Stimulated activated CD4-positive, alpha-beta T cell treated with anti-CD3 and anti-CD28 coated beads, Interleukin-4, amount 100 ng/mL, for 4 hours (primary cell): ENCODE data around the gene UBR2.
"Not testable (repeated sequence)": the region's sequence is repeated elsewhere in the genome, so short reads cannot be mapped to it uniquely, and the experiment has no call there.

Experiments
- DNase-seq, 2 experiments: peaks; one replicate each; pipeline ENCODE4 v3.0.0-alpha.2; 2020

The UBR2 gene

DNA sequence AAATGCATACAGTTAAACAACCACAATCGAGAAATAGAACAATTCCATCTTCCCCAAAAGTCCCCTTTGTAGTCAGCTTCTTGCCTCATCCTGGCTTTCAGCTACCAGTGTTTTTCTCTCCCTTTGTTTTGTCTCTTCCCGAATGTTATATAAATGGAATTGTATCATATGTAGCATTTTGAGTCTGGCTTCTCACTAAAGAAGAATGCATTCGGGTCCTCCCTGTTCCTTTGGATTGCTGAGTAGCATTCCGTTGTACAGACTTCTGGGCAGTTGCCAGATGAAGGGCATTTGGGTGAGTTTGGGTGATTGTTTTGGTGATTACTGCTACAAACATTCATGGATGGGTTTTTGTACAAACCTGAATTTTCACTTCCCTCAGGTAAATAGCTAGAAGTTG lies 130.8 kb downstream of the UBR2 start:
- no peak for DNase-seq

GRCh38 chr6:42696526-42697267 lies 132.9 kb downstream of the UBR2 start:
- no peak for DNase-seq

GRCh38 chr6:42697268-42697655 lies 133.4 kb downstream of the UBR2 start:
- no peak for DNase-seq

DNA sequence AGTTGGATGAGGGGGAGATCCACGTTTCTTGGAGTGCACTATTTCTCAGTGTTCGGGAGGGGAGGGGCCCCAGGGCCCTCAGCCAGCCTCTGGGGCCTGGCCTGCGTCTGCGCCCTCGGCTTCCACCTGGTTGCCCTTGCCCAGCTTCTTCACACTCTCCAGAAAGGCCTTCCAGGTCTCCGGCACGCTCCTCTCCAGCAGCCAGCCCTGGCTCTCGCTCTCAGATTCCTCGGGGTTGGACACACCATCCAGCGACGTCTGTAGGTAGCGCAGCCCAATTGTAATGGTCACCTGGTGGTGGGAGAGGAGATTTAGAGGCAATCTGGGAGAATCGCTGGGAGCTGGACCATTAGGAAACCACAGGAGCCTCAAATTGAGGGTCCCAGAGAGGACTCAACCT lies 134.4 kb downstream of the UBR2 start:
- no peak for DNase-seq

DNA sequence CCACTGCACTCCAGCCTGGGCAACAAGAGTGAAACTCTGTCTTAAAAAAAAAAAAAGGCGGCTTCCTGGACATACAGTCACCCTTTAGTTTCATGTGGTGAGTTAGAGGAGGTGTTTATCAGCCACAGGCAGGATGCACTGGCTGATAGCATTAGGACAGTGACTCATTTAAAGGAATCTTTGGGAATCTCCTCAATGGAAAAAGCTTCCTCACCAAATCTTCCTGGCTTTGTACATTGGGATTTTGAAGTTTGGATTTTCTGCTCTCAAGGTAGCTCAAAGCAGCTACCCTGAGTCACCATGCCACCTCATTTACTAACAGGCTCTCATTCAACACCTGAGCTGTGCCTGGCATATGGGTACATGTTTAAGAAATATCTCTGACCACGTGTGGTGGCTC lies 138.4 kb downstream of the UBR2 start:
- no peak for DNase-seq

GRCh38 chr6:42702786-42703185 lies 139.0 kb downstream of the UBR2 start:
- not testable (repeated sequence) for DNase-seq

DNA sequence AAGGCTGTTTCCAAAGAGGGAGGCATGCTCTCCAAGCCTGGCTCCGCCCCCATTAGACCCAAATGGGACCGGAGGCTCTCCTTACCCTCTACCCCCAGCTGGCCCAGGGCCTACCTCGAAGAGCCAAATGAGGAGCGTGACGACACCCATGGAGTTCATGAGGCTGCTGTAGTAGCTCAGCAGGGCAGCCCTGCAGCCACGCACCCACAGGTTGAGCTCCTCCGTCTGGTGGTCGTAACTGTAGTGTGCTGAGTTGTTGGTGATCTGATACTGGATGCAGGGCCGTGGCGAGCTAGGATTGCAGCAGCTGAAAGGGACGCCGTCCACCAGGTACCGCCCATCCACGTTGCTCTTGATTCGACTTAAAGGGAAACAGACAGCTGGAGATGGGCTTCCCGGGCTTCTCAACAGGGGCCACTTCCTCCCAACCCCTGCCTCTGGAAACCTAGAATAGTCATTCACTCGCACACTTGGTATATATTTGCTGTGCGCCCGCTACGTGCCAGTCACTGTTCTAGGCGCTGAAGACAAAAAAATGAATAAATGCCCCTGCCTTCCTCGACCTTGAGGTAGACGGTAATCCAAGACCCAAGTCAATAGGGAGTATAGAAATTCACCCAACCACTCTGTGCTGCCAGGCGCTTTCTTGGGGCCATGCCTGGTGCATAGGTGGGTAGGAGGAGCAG lies 140.6 kb downstream of the UBR2 start:
- DNase-seq, result no peak

DNA sequence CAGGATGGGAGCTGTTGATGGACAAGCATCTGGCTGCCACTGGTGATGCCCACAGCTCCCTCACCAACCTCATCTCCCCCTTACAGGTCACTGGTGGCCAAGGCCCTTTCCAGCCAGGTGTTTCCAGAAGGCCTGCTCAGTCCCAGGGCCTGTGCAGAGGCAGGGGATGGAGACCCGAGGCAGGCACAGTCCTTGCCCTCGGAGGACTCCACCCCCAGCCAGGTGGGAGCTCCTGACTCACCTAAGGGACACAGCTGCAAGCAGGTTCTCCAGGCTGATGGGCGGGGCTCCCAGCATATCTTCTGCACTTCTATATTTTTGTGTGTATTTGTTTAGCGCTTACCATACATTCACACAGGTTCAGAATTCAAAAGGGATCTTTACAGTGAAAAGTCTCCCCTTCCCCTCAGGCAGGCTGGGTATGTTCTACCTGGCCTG lies 141.1 kb downstream of the UBR2 start:
- no peak for DNase-seq

DNA sequence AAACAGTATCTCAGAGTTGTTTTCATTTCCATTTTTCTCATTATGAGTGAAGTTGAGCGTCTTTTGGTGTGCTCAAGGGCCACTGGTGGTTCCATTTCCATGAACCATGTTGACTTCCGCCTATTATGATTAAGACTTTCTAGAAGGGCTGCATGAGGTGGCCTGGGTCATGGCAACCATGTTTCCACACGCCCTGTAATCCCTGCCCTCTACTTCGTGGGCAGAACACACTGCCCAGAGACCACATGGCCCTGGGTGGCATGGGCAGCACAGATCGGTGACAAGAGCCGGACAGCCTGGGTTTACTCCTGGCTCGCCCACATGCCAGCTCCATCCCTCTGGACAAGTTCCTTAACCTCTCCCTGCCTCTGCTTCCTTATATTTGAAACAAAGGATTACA lies 143.8 kb downstream of the UBR2 start:
- no peak for DNase-seq

GRCh38 chr6:42708096-42708495 lies 144.3 kb downstream of the UBR2 start:
- no peak for DNase-seq

DNA sequence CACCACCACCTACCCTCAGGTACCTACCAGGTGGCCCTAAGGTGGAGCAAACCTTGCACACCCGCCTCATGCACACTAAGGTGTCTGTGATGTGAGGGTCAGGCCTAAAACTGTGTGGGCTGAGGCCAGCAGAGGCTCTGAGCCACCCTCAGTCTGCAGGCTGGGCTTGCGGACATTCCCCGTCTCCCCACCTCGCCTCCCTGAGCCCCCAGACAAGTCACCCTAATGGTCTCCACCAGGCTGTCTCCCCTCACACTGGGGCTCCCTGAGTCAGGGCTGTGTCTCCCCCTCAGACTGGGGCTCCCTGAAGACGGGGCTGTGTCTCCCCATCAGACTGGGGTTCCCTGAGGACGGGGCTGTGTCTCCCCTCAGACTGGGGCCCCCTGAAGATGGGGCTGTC lies 146.0 kb downstream of the UBR2 start:
- DNase-seq, result no peak

DNA sequence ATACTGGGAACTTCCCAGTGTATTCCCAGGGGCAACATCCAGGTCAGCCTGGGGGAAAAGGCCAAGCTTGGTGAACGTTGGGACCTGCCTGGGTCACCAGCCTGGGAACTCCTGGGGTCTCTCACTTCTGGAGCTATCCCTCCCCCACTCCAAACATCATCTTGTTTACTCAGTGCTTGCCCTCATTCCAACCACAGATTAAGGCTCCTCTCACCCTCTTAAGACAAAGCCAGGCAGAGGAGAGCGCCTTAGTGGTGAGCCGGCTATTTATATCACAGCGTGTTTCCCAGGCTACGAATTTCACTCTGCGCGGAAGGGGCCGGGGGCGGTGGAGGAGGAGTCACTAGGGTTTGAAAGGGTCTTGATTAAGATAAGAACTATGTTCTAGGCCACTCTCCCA lies 146.5 kb downstream of the UBR2 start:
- no peak for DNase-seq

DNA sequence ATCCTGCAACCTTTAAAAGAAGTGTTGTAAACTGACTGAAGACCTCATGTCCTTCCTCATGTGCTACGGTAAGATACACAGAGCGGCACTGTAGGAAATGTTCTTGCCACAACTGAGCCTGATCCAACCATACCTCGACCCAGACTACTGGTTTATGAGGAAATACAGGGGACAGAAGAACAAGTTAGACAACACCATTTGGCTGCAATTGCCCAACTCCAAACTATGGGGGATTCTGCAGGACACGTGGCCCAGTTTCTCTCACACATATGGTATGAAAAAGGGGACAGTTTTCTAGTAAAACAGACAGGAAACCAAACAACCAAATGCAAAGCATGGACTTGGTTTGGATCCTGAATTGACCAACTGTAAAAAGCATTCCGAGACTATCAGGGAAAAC lies 148.1 kb downstream of the UBR2 start:
- no peak for DNase-seq

- no peak for DNase-seq
Measured at GRCh38 chr6:42714098-42714761, 150.4 kb downstream of the UBR2 start.

GRCh38 chr6:42715871-42716270 lies 152.0 kb downstream of the UBR2 start:
- no peak for DNase-seq

GRCh38 chr6:42720739-42721138 lies 156.9 kb downstream of the UBR2 start:
- no peak for DNase-seq

DNA sequence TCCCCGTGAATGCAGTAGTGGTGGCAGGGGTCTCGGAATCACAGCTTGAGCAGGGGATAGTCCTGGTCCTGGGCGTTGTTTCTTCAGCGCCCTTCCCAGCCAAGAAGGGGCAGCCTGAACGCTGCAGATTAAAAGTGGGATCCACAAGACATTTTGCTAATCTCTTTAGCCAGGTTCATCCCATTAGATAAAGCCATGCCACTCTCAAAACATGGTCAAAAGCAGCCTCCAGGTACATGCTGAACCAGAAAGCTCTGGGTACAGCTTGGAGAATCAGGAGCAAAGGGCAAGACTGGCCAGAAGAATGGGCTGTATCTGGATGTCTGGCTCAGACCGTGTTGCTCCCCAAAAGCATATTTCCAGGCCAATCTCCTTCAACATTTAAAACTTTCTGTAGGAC lies 158.7 kb downstream of the UBR2 start, which contains the start of gene PRPH2:
TSS of gene PRPH2 (minus strand) at position 101 of the 400 bp plus-strand sequence. CDS start 263 bp downstream, outside the sequence.
- DNase-seq, result no peak

- no peak for DNase-seq
Measured at GRCh38 chr6:42724825-42725224, 161.0 kb downstream of the UBR2 start.

- no peak for DNase-seq
Measured at GRCh38 chr6:42726026-42726425, 162.2 kb downstream of the UBR2 start.

- peak; percentile 50 to 76 for DNase-seq
Measured at GRCh38 chr6:42726485-42727086, 162.8 kb downstream of the UBR2 start.

GRCh38 chr6:42727087-42727611 lies 163.3 kb downstream of the UBR2 start:
- peak in 1 of 2 experiments; percentile 20 for DNase-seq

DNA sequence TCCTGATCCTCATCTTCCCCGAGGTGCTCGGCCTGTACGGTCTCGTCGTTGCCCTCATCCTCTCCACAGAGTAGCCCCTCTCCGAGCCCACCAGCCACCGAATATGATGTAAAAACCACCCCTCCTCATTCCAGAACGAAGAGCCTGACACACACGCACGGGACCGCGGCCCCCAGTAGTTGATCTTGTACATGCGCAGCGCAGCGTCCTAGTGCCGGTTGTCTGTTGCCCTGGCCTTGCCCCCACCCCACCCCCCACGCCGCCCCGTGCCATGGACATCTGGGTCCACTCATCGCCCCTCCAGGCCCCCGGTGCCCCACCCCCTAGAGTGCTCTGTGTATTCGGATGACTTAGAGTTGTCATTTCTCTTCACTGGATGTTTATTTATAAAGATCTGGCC lies 163.8 kb downstream of the UBR2 start:
- DNase-seq, result no peak

GRCh38 chr6:42729731-42730130 lies 165.9 kb downstream of the UBR2 start:
- no peak for DNase-seq
